Left lung (tissue), 10 donors: Measurements from ENCODE around the gene APOBEC3B. TPM values are rescaled to one million over a fixed set of nuclear protein-coding genes. Genes with fewer than 3 reads are reported as not detected.

ENCODE experiments used
- ATAC-seq: fragments of 200-7000 bp; cut with Tn5 transposase; one replicate; pipeline ENCODE4 v1.9.1; 2020; ENCODE audit warnings: moderate library complexity
- DNase-seq, 4 donors: peaks; one replicate each; pipeline ENCODE4 v3.0.0-alpha.2; 2013 to 2020
- H3K27ac ChIP-seq, 2 donors: fragments of 200-600 bp; sonication (generic) in 1 of 2; one replicate each; pipeline versions ENCODE4 v1.5.0 to v1.8.0; 2020 to 2021
- H3K27me3 ChIP-seq, 2 donors: fragments of 200-600 bp; sonication (generic) in 1 of 2; one replicate each; pipeline versions ENCODE4 v1.5.0 to v1.8.0; 2020 to 2021
- H3K36me3 ChIP-seq, 2 donors: fragments of 200-600 bp; sonication (generic) in 1 of 2; one replicate each; pipeline versions ENCODE4 v1.5.0 to v1.8.0; 2020 to 2021
- H3K4me1 ChIP-seq, 2 donors: fragments of 200-600 bp; one replicate each; pipeline ENCODE4 v1.8.0; 2021
- H3K4me3 ChIP-seq, 2 donors: fragments of 200-600 bp; sonication (generic) in 1 of 2; one replicate each; pipeline versions ENCODE4 v1.5.0 to v1.8.0; 2020 to 2021; ENCODE audit warnings: mild to moderate bottlenecking in 1 of 2
- H3K9me3 ChIP-seq, 2 donors: fragments of 200-600 bp; sonication (generic) in 1 of 2; one replicate each; pipeline versions ENCODE4 v1.5.0 to v1.8.0; 2020 to 2021
- CTCF ChIP-seq, 2 donors: fragments of 200-600 bp; sonication (generic) in 1 of 2; IDR thresholded peaks; one replicate each; pipeline versions ENCODE4 v1.5.0 to v1.8.0; 2021; ENCODE audit warnings: antibody characterized with exemption in 2 of 2
- intact Hi-C, 2 donors: fragments of 100-400 bp; cut with DNase I; formaldehyde crosslinking; loops; one replicate each; pipeline versions ENCODE4 v1.11.2 to v1.14.2; 2022
- polyA plus RNA-seq, 6 donors: library from polyadenylated mRNA; unstranded; fragments of 120-200 nt; gene quantifications; one replicate each; pipeline ENCODE4 v1.2.1, GENCODE V29; 2013; ENCODE audit not compliant: insufficient read length in 6 of 6
- total RNA-seq, 2 donors: library from RNA; stranded (reverse); fragmentation: NEBNext Ultra II Directional; extraction: Animal tissue kit (Norgen Biotek cat#: 25700); gene quantifications; one replicate each; pipeline ENCODE4 v1.2.1, GENCODE V29; 2021
- donor health status: DM: no; HTN: yes; CAD: no.
- donor health status: DM: no; HTN: no; CAD: no.

The APOBEC3B gene
- total and polyA plus RNA-seq, 8 donors, result 1.9 to 9.8 (median 7.2) TPM

- Histone ChIP-seq H3K36me3 (no peaks in the 10 kb centered on the region), H3K27ac (peak overlapping the region in 1 of 2 donors; percentile 72), H3K27me3 (no peaks in the 10 kb centered on the region), H3K4me1 (peaks cover 0 to 22% of the 10 kb centered on the region in 2 donors), H3K4me3 (no peak overlapping the region), H3K9me3 (no peaks in the 10 kb centered on the region)
- ATAC-seq (no peak), DNase-seq (no peak)
- intact Hi-C loops, result no loop called here
- TF ChIP-seq CTCF (IDR thresholded peaks at IDR 0.05), result no peak
Observed at GRCh38 chr22:38966942-38967341, 15.2 kb upstream of the APOBEC3B start.

- ATAC-seq, result peak; percentile 65
- no peak overlapping the region for H3K4me3 ChIP-seq
- H3K9me3 ChIP-seq, result no peaks in the 10 kb centered on the region
- no peak for TF ChIP-seq CTCF (IDR thresholded peaks at IDR 0.05)
- peak in 1 of 4 donors; percentile 84 for DNase-seq
- intact Hi-C loops, result no loop called here
- H3K27me3 ChIP-seq, result no peaks in the 10 kb centered on the region
- no peaks in the 10 kb centered on the region for H3K36me3 ChIP-seq
- peak overlapping the region in 1 of 2 donors; percentile 72 for H3K27ac ChIP-seq
- peaks cover 0 to 22% of the 10 kb centered on the region in 2 donors for H3K4me1 ChIP-seq
Observed at GRCh38 chr22:38967451-38968450, 14.4 kb upstream of the APOBEC3B start.

- ATAC-seq (no peak), DNase-seq (no peak)
- no peaks in the 10 kb centered on the region for H3K27me3 ChIP-seq
- H3K4me1 ChIP-seq, result peaks cover 0 to 22% of the 10 kb centered on the region in 2 donors
- H3K36me3 ChIP-seq, result no peaks in the 10 kb centered on the region
- intact Hi-C loops, result no loop called here
- no peak for TF ChIP-seq CTCF (IDR thresholded peaks at IDR 0.05)
- no peak overlapping the region for H3K4me3 ChIP-seq
- H3K27ac ChIP-seq, result no peak overlapping the region
- no peaks in the 10 kb centered on the region for H3K9me3 ChIP-seq
Observed at GRCh38 chr22:38968801-38969200, 13.3 kb upstream of the APOBEC3B start.

GRCh38 chr22:38970551-38970950, 11.6 kb upstream of the APOBEC3B start:
- no peak for ATAC-seq
- Histone ChIP-seq H3K27me3 (no peaks in the 10 kb centered on the region), H3K27ac (no peak overlapping the region), H3K9me3 (no peaks in the 10 kb centered on the region), H3K36me3 (no peaks in the 10 kb centered on the region), H3K4me3 (no peak overlapping the region), H3K4me1 (peaks cover 0 to 22% of the 10 kb centered on the region in 2 donors)
- no peak for TF ChIP-seq CTCF (IDR thresholded peaks at IDR 0.05)
- intact Hi-C loops, result no loop called here
- DNase-seq, result no peak

GRCh38 chr22:38971202-38971601, 10.9 kb upstream of the APOBEC3B start:
- H3K27me3 ChIP-seq, result no peaks in the 10 kb centered on the region
- H3K27ac ChIP-seq, result no peak overlapping the region
- no peak for DNase-seq
- TF ChIP-seq CTCF (IDR thresholded peaks at IDR 0.05), result no peak
- H3K4me3 ChIP-seq, result no peak overlapping the region
- no peak for ATAC-seq
- no peaks in the 10 kb centered on the region for H3K36me3 ChIP-seq
- no peaks in the 10 kb centered on the region for H3K9me3 ChIP-seq
- intact Hi-C loops, result no loop called here
- H3K4me1 ChIP-seq, result peaks cover 0 to 22% of the 10 kb centered on the region in 2 donors
